T47D (cell line): ENCODE data around the gene CRELD2.

Experiments used
- DNase-seq, 2 experiments: peaks; one replicate each; pipeline versions ENCODE4 v3.0.0 to v3.0.0-alpha.2; 2011 to 2012; ENCODE audit warnings: low read depth in 1 of 2, low spot score in 1 of 2
- JUND ChIP-seq: IDR thresholded peaks from 2 replicates; pipeline ENCODE4 v1.6.1; 2012; ENCODE audit warnings: low read depth
- in situ Hi-C: cut with HindIII; loops from 2 replicates; pipeline ENCODE4 v1.10.0; 2016; ENCODE audit warnings: low sequenced_read_pairs, low pct_unique_long_range_greater_than_20kb

CRELD2 gene

DNA sequence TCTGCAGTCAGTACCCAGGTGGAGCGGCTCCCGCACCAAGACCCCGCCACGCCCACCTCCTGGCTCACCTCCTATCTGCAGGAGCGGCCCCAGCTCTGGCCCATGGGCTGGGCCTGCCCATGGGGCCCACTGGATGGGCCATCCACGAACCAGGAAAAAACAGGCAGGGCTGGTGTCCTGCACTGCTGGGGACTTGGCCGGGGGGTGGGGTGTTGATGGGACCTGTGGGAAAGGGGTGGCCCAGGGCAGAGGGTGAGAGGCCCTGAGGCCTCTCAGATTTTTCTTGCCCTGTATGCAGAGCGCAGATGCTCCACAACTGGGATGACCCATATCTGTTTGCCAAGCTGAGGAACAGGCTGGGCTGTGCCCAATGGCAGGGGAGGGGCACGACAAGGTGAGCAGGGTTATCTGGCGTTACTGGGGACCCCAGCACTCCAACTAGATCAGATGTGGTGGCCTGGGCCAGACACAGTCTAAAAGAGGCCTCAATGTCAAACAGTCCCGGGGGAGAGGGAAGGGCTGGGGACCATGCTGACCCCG is 39.5 kb downstream of the CRELD2 start:
- no peak for TF ChIP-seq JUND
- in situ Hi-C loops: no loop called here

DNA sequence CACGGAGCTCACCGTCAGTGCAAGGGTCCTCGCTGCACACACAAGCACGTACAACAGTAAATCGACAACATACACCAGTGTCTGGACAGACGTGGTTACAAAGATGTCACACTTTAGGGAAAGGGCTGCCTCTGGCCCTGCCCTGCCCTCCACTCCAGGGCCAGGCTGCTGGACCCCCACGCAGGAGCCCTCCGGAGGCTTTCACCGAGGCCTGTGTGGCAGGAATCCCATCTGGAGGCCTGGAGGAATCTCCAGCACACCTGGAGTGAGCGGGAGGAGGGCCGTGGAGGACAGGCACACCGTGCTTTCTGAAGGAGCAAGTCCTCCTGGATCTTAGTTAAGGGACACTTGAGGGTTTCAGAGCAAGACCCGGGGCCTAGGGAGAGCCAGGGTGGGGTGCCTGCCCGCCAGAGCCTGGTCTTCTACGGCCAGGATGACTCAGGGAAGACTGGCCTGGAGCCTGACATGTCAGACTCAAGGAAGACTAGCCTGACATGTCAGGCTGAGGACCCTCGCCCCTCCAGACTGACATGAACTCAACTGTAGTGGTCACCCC is 40.0 kb downstream of the CRELD2 start:
- in situ Hi-C loops: no loop called here
- DNase-seq: no peak
- no peak for TF ChIP-seq JUND

More for the DNA sequence above, 39.5 kb downstream of the CRELD2 start:
- no peak for DNase-seq

DNA sequence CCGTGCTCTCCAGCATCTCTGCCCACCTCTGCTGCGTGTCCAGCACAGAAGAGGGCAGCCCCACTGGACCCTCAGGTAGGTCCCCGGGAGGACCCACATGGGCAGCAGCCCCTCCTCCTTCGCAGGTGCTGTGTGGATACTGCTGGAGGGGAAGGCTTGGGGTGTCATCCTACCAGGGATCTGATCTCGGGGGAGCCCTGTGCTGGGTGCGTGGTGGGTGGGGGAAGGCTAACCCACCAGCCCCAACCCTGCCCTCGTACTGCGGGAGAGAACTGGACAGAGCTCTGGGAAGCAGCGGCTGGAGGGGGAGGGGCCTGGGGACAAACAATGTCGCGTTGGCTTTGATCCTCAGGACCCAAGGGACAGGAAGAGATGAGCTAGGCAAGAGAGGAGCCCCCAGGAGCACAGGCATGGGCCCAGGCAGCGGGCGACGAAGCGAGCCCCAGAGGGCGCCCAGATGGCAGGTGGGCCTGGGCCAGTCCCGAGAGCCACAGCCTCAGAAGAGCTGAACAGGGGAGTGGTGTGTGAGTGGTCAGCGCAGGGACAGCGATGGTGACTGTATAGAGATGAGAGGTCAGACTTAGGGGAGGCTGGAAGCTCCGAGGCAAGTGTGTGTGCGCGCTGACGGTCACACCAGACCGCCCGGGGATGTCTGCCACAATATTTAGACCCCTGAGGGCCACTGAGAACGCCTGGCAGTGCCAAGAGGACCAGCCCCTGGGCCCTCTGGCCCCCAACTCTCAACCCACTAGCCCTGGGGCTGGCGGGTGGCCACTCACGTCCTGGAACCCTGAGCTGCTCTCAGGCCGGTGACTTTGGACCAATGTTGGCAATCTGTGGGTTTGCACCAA is 40.7 kb downstream of the CRELD2 start:
- no peak for DNase-seq
- in situ Hi-C loops: no loop called here
- no peak for TF ChIP-seq JUND

DNA sequence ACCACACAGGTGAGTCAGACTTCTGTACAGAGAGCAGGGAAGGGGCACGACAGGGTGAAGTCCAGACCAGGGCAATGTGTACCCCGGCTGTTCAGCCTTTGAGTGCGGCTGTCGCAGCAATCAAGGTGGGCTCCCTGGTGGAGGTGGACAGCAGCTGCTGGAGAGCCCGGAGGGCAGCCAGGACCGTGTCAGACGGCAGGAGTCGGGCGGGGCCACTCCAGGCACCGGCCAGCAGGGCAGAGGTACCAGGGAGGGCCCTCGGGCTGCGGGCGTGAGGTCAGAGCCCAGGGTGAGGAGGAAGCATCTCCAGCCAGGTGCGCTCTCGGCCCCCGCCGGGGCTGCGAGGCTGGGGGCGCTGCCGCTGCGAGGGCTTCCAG is 41.3 kb downstream of the CRELD2 start:
- no peak for DNase-seq
- in situ Hi-C loops: no loop called here

DNA sequence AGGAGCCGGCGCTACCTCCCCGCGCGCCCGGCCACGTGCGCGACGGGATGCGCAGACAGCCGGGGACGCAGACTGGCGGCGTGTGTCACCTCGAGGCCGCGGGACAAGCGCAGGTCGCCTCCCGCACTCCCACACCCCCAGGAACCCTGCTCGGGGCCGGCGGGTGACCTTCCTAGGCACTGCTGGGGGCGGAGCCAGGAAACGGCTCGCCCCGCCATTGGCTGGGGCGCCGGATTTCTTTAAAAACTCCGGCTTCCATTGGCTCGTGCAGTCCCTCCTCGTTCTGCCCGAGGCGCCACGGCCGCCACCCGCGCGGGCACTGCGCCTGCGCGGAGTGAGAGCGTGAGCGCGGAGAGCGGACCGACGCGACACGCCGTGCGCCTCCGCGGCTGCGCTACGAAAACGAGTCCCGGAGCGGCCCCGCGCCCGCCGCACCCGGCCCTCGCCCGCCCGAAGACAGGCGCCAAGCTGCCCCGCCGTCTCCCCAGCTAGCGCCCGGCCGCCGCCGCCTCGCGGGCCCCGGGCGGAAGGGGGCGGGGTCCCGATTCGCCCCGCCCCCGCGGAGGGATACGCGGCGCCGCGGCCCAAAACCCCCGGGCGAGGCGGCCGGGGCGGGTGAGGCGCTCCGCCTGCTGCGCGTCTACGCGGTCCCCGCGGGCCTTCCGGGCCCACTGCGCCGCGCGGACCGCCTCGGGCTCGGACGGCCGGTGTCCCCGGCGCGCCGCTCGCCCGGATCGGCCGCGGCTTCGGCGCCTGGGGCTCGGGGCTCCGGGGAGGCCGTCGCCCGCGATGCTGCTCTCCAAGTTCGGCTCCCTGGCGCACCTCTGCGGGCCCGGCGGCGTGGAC is 41.9 kb downstream of the CRELD2 start, which contains the start of gene PIM3:
Gene PIM3 (plus strand): TSS at position 614 of the 846 bp plus-strand sequence. CDS start 176 bp downstream, at position 790.
- no peak for TF ChIP-seq JUND
- in situ Hi-C loops: no loop called here
- peak; percentile 97 to 98 for DNase-seq

More for the DNA sequence above, 41.3 kb downstream of the CRELD2 start:
- no peak for TF ChIP-seq JUND

DNA sequence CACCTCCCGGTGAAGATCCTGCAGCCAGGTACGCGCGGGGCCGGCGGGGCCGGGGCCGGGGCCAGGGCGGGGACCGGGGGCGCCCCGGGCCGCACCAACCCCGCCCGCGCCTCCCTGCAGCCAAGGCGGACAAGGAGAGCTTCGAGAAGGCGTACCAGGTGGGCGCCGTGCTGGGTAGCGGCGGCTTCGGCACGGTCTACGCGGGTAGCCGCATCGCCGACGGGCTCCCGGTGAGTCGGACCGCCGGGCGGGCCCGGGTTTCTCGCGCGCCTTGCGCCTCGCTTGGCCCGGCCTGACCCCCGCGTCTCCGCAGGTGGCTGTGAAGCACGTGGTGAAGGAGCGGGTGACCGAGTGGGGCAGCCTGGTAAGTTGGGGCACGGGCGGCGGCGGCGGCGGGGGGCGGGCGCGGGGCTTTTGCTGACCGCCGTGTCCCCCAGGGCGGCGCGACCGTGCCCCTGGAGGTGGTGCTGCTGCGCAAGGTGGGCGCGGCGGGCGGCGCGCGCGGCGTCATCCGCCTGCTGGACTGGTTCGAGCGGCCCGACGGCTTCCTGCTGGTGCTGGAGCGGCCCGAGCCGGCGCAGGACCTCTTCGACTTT is 42.7 kb downstream of the CRELD2 start:
- in situ Hi-C loops: no loop called here
- TF ChIP-seq JUND: no peak
- DNase-seq: peak in 1 of 2 experiments; percentile 74

DNA sequence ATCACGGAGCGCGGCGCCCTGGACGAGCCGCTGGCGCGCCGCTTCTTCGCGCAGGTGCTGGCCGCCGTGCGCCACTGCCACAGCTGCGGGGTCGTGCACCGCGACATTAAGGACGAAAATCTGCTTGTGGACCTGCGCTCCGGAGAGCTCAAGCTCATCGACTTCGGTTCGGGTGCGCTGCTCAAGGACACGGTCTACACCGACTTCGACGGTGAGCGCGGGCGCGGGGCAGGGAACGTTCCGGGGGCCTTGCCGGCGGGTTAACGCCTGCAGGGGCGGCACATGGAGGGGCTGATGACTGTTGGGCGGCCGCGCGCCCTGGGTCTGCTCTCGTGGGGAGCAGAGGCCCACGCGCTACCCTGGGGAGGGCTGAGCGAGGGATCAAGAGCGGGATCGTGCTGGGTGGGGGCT is 43.2 kb downstream of the CRELD2 start:
- TF ChIP-seq JUND: no peak
- in situ Hi-C loops: no loop called here
- no peak for DNase-seq

DNA sequence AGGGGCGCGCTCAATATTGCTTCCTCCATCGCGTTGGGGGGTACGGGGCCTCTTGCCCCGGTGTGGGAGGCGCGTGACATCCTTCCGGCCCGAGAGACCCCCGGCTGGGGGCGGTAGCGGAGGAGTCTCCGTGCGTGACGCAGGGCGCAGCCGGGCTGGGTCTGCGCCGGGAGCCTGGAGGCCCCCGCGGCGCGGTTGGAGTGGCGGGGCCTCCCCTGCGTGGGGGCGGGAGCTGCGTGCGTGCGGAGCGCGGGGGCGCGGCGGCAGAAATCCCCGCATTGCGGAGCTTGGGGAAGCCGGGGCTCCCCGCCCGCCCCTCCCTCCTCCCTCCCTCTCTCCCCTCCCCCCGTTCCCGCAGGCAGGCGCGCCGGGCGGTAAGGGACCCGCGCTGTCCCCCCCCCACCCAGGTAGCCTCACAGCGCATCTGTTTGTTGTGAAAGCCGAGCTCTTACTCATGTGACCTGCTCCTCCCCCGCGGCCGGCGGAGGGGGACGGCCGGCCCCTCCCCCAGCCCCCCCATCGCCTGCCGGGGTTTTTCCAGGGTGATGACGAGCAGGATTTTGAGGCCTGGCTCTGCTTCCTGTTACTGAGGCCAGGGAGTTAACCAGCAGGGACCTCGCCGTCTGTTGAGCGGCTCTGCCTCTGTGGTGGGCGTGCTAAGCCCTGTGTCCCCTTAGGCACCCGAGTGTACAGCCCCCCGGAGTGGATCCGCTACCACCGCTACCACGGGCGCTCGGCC is 43.7 kb downstream of the CRELD2 start:
- TF ChIP-seq JUND: no peak
- in situ Hi-C loops: no loop called here
- DNase-seq: peak; percentile 67 to 95

DNA sequence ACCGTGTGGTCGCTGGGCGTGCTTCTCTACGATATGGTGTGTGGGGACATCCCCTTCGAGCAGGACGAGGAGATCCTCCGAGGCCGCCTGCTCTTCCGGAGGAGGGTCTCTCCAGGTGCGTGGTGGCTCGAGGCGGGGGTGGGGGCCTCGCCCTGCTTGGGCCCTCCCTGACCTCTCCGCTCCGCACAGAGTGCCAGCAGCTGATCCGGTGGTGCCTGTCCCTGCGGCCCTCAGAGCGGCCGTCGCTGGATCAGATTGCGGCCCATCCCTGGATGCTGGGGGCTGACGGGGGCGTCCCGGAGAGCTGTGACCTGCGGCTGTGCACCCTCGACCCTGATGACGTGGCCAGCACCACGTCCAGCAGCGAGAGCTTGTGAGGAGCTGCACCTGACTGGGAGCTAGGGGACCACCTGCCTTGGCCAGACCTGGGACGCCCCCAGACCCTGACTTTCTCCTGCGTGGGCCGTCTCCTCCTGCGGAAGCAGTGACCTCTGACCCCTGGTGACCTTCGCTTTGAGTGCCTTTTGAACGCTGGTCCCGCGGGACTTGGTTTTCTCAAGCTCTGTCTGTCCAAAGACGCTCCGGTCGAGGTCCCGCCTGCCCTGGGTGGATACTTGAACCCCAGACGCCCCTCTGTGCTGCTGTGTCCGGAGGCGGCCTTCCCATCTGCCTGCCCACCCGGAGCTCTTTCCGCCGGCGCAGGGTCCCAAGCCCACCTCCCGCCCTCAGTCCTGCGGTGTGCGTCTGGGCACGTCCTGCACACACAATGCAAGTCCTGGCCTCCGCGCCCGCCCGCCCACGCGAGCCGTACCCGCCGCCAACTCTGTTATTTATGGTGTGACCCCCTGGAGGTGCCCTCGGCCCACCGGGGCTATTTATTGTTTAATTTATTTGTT is 44.6 kb downstream of the CRELD2 start:
- no peak for TF ChIP-seq JUND
- no peak for DNase-seq
- in situ Hi-C loops: no loop called here

DNA sequence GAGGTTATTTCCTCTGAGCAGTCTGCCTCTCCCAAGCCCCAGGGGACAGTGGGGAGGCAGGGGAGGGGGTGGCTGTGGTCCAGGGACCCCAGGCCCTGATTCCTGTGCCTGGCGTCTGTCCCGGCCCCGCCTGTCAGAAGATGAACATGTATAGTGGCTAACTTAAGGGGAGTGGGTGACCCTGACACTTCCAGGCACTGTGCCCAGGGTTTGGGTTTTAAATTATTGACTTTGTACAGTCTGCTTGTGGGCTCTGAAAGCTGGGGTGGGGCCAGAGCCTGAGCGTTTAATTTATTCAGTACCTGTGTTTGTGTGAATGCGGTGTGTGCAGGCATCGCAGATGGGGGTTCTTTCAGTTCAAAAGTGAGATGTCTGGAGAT is 45.2 kb downstream of the CRELD2 start:
- no peak for DNase-seq
- no peak for TF ChIP-seq JUND
- in situ Hi-C loops: no loop called here
